Nucleus accumbens (tissue), 56 donors: ENCODE measurements around the gene SLC13A2.

Experiments
- DNase-seq, 56 donors: peaks; one replicate each; lab custom pipeline; 2025; lab: John Stamatoyannopoulos, UW

Gene SLC13A2

GRCh38 chr17:28491860-28492259 lies 18.4 kb downstream of the SLC13A2 start:
- no peak for DNase-seq

GRCh38 chr17:28492352-28493310 lies 19.2 kb downstream of the SLC13A2 start:
- no peak for DNase-seq

GRCh38 chr17:28493460-28493859 lies 20.0 kb downstream of the SLC13A2 start:
- no peak for DNase-seq

GRCh38 chr17:28494445-28495188 lies 21.2 kb downstream of the SLC13A2 start:
- DNase-seq: peak in 52 of 56 donors; percentile 7 to 82 (median 46)

GRCh38 chr17:28495635-28496034 lies 22.2 kb downstream of the SLC13A2 start:
- DNase-seq: no peak

GRCh38 chr17:28497931-28498330 lies 24.5 kb downstream of the SLC13A2 start:
- DNase-seq: no peak

GRCh38 chr17:28498652-28499363 lies 25.4 kb downstream of the SLC13A2 start:
- DNase-seq: no peak

GRCh38 chr17:28499364-28499664 lies 25.9 kb downstream of the SLC13A2 start:
- DNase-seq: no peak

- DNase-seq: no peak
These were observed 26.4 kb downstream of the SLC13A2 start for GRCh38 chr17:28499684-28500357.

GRCh38 chr17:28500712-28501379 lies 27.4 kb downstream of the SLC13A2 start:
- no peak for DNase-seq

- DNase-seq: no peak
These were observed 28.2 kb downstream of the SLC13A2 start for GRCh38 chr17:28501421-28502284.

GRCh38 chr17:28503420-28503819 lies 30.0 kb downstream of the SLC13A2 start:
- no peak for DNase-seq

- no peak for DNase-seq
These were observed 32.7 kb downstream of the SLC13A2 start, which contains the start of gene FOXN1 for GRCh38 chr17:28505986-28506665. TSS of gene FOXN1 (plus strand) at chr17:28506348. CDS start at chr17:28523970, 17,622 bp downstream.

GRCh38 chr17:28506763-28507487 lies 33.5 kb downstream of the SLC13A2 start:
- DNase-seq: no peak

- no peak for DNase-seq
These were observed 34.2 kb downstream of the SLC13A2 start for GRCh38 chr17:28507567-28508203.

- DNase-seq: no peak
These were observed 34.8 kb downstream of the SLC13A2 start for GRCh38 chr17:28508211-28508724.

- no peak for DNase-seq
These were observed 36.3 kb downstream of the SLC13A2 start for GRCh38 chr17:28509789-28510188.
